T-cell (primary cell): ENCODE results near the gene GALK2. TPM values are rescaled to one million over a fixed set of nuclear protein-coding genes. Genes with fewer than 3 reads are reported as not detected.
A peak's percentile ranks its signal among the peaks of the same experiment; 100 is the strongest.

Experiments used
- ATAC-seq, 4 experiments: fragments of 200-7000 bp in 3 of 4; fragments of 150-1000 bp in 1 of 4; cut with Tn5 transposase; replicated peaks in 1 of 4; 1 replicate in 3 of 4; 2 replicates in 1 of 4; pipeline ENCODE4 v1.10.0; 2021; ENCODE audit warnings: moderate library complexity in 3 of 4, mild to moderate bottlenecking in 2 of 4, moderate number of reproducible peaks in 1 of 4
- CTCF ChIA-PET, 2 donors: fragments of 300-600 bp; sonication (Branson Sonifier 250); formaldehyde crosslinking; loops; one replicate each; lab custom pipeline; 2022; ENCODE audit warnings: antibody characterized with exemption in 2 of 2; lab: Charles Lee
- POLR2A ChIA-PET, 2 donors: fragments of 300-600 bp; sonication (Branson Sonifier 250); formaldehyde crosslinking; loops; one replicate each; lab custom pipeline; 2022; ENCODE audit warnings: antibody characterized with exemption in 2 of 2; lab: Charles Lee
- DNase-seq, 35 experiments: peaks; one replicate each; pipeline versions ENCODE4 v3.0.0 to v3.0.0-alpha.2; 2013 to 2023
- H3K27ac ChIP-seq: one replicate; pipeline ENCODE4 v1.5.1; 2013; ENCODE audit warnings: low read length
- H3K27me3 ChIP-seq, 2 experiments: replicated peaks in 1 of 2; 1 replicate in 1 of 2; 2 replicates in 1 of 2; pipeline versions ENCODE4 v1.6.1 to v1.7.0; 2013; ENCODE audit warnings: low read length in 1 of 2, mixed read lengths in 1 of 2; ENCODE audit not compliant: control insufficient read depth in 2 of 2, insufficient read depth in 2 of 2; ENCODE audit errors: extremely low read depth in 1 of 2
- H3K36me3 ChIP-seq, 2 donors: 1 replicate in 1 of 2; 2 replicates in 1 of 2; pipeline versions ENCODE4 v1.6.1 to v1.7.0; 2013; ENCODE audit warnings: low read length in 1 of 2; ENCODE audit not compliant: control insufficient read depth in 2 of 2, insufficient read depth in 1 of 2; ENCODE audit errors: extremely low read depth in 1 of 2
- H3K4me1 ChIP-seq, 2 experiments: 1 replicate in 1 of 2; 2 replicates in 1 of 2; pipeline versions ENCODE4 v1.6.1 to v1.7.0; 2013; ENCODE audit warnings: low read length in 2 of 2, mixed read lengths in 1 of 2; ENCODE audit not compliant: insufficient read depth in 2 of 2, control insufficient read depth in 1 of 2; ENCODE audit errors: extremely low read depth in 1 of 2
- H3K4me3 ChIP-seq, 2 donors: 1 replicate in 1 of 2; 2 replicates in 1 of 2; pipeline versions ENCODE4 v1.5.1 to v1.7.0; 2013; ENCODE audit warnings: mild to moderate bottlenecking in 2 of 2, low read length in 1 of 2, moderate library complexity in 1 of 2; ENCODE audit not compliant: control insufficient read depth in 1 of 2; ENCODE audit errors: extremely low read depth in 1 of 2
- H3K9me3 ChIP-seq: 2 replicates; pipeline ENCODE4 v1.7.0; 2013
- H3K27ac Mint-ChIP-seq, 2 donors: one replicate each; pipeline ENCODE4 v1.8.0; 2020 to 2021; ENCODE audit warnings: mild to moderate bottlenecking in 2 of 2, mixed read lengths in 2 of 2
- H3K27me3 Mint-ChIP-seq, 2 donors: one replicate each; pipeline ENCODE4 v1.8.0; 2021 to 2022; ENCODE audit warnings: mixed read lengths in 2 of 2
- H3K36me3 Mint-ChIP-seq: one replicate; pipeline ENCODE4 v1.8.0; 2021; ENCODE audit warnings: mixed read lengths
- H3K4me1 Mint-ChIP-seq, 3 donors: one replicate each; pipeline ENCODE4 v1.8.0; 2020 to 2022; ENCODE audit warnings: mixed read lengths in 3 of 3, mild to moderate bottlenecking in 1 of 3
- H3K4me3 Mint-ChIP-seq, 3 donors: one replicate each; pipeline ENCODE4 v1.8.0; 2020 to 2022; ENCODE audit warnings: mild to moderate bottlenecking in 3 of 3, mixed read lengths in 3 of 3, moderate library complexity in 3 of 3
- H3K9me3 Mint-ChIP-seq, 3 donors: one replicate each; pipeline ENCODE4 v1.8.0; 2020 to 2022; ENCODE audit warnings: mixed read lengths in 3 of 3
- WGBS: methylation state at CpG from one replicate; pipeline ENCODE4 v1.1.5; 2013; ENCODE audit warnings: missing lambda C conversion rate; ENCODE audit not compliant: insufficient coverage; 5-methylcytosine and 5-hydroxymethylcytosine counted together
- total RNA-seq, 35 experiments: library from RNA in 6 of 35; stranded (reverse) in 6 of 35; fragments of 120-200 nt in 1 of 35; gene quantifications; one replicate each; pipeline versions ENCODE4 v1.2.1 to v1.2.4 and lab custom pipeline; 2013 to 2026

GALK2 gene
- total RNA-seq, 5 donors from 2014 or later (not counting 1 experiment from before 2014, with no cell fraction given), result 18.5 to 26.3 (median 25.7) TPM

DNA sequence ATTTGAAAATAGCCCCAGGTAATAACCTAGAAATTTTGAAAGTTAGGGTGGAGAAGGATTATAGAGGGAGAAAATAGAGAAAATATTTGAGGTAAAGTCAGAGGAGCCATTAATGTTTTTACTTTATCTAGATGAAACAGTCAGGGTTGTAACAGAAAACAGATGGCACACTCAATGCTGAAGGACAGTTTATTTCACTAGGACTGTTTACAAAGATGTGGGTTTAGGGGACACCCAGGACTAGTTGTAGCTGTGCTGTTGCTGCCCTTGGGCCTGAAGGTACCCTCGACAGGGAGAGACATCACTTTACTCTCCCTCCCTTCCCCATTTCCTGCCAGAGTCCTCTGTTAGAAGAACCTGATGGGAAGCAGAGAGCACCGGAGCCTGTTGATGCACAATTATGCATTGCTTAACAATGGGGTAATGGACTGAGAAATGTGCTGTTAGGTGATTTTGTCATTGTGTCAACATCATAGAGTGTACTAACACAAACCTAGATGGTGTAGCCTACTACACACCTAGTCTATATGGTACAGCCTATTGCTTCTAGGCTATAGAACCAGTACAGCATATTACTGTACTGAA lies 103.8 kb downstream of the GALK2 start:
- WGBS, result no CpG with 5 or more reads among the region's 2 CpGs

DNA sequence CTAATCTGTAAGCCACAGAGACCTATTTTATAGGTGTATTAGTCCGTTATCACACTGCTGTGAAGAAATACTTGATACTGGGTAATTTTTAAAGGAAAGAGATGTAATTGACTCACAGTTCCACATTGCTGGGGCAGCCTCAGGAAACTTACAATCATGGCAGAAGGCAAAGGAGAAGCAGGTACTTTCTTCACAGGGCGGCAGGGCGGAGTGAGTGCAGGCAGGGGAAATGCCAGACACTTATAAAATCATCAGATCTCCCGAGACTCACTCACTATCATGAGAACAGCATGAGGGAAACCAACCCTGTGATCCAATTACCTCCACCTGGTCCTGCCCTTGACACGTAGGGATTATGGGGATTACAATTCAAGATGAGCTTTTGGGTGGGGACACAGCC lies 108.7 kb downstream of the GALK2 start:
- Mint-ChIP-seq H3K36me3 (peaks cover 61% of the 10 kb centered on the region), H3K9me3 (peaks cover 0 to 9% (median 0%) of the 10 kb centered on the region in 3 donors), H3K27ac (no peak overlapping the region), H3K4me1 (peaks cover 0 to 6% (median 3%) of the 10 kb centered on the region in 3 donors), H3K27me3 (no peaks in the 10 kb centered on the region), H3K4me3 (no peak overlapping the region)
- Histone ChIP-seq H3K9me3 (no peaks in the 10 kb centered on the region), H3K4me1 (no peaks in the 10 kb centered on the region), H3K27ac (no peak overlapping the region), H3K36me3 (peaks cover 0 to 22% of the 10 kb centered on the region in 2 donors), H3K4me3 (no peak overlapping the region), H3K27me3 (no peaks in the 10 kb centered on the region)
- POLR2A ChIA-PET, result no interaction called here
- no CpG with 5 or more reads among the region's 5 CpGs for WGBS
- CTCF ChIA-PET, result no interaction called here
- ATAC-seq (no peak), DNase-seq (no peak)

More for the DNA sequence above, 103.8 kb downstream of the GALK2 start:
- no peak for ATAC-seq
- Mint-ChIP-seq H3K27ac (no peak overlapping the region), H3K4me3 (no peak overlapping the region), H3K4me1 (peaks cover 0 to 6% (median 6%) of the 10 kb centered on the region in 3 donors), H3K36me3 (peaks cover 56% of the 10 kb centered on the region), H3K27me3 (no peaks in the 10 kb centered on the region), H3K9me3 (no peaks in the 10 kb centered on the region)
- Histone ChIP-seq H3K4me3 (no peak overlapping the region), H3K27me3 (no peaks in the 10 kb centered on the region), H3K9me3 (no peaks in the 10 kb centered on the region), H3K27ac (no peak overlapping the region), H3K4me1 (no peaks in the 10 kb centered on the region), H3K36me3 (peaks cover 0 to 5% of the 10 kb centered on the region in 2 donors)
- ChIA-PET CTCF (interaction anchor here in 1 of 2 donors (0.5 kb wide), 1 partner anchor 779 kb away, joined by 3 read pairs; no protein-coding TSS in a partner anchor), POLR2A (interaction anchor here (0.6 to 0.7 kb wide), 2 partner anchors 94 to 121 kb away, joined by 3 to 4 read pairs; no protein-coding TSS in a partner anchor)
- no peak for DNase-seq

- H3K4me1 ChIP-seq, result no peaks in the 10 kb centered on the region
- H3K36me3 Mint-ChIP-seq, result peaks cover 68% of the 10 kb centered on the region
Observed at GRCh38 chr15:49279521-49280456, 109.7 kb downstream of the GALK2 start.

GRCh38 chr15:49282366-49282765 lies 112.3 kb downstream of the GALK2 start:
- Histone ChIP-seq H3K27me3 (no peaks in the 10 kb centered on the region), H3K9me3 (no peaks in the 10 kb centered on the region), H3K36me3 (peaks cover 0 to 43% of the 10 kb centered on the region in 2 donors), H3K27ac (no peak overlapping the region), H3K4me1 (no peaks in the 10 kb centered on the region), H3K4me3 (no peak overlapping the region)
- DNase-seq (no peak), ATAC-seq (no peak)
- H3K9me3 Mint-ChIP-seq, result peaks cover 0 to 9% (median 0%) of the 10 kb centered on the region in 3 donors
- no peak overlapping the region for H3K27ac Mint-ChIP-seq
- H3K36me3 Mint-ChIP-seq, result peaks cover 79% of the 10 kb centered on the region
- no CpG with 5 or more reads among the region's 1 CpG for WGBS
- ChIA-PET CTCF (no interaction called here), POLR2A (no interaction called here)
- no peaks in the 10 kb centered on the region for H3K27me3 Mint-ChIP-seq
- peaks cover 0 to 21% (median 21%) of the 10 kb centered on the region in 3 donors for H3K4me1 Mint-ChIP-seq
- H3K4me3 Mint-ChIP-seq, result no peak overlapping the region

More at GRCh38 chr15:49279521-49280456, 109.7 kb downstream of the GALK2 start:
- WGBS, result 100% methylated on average over 3 of the region's 4 CpGs
- Mint-ChIP-seq H3K27me3 (no peaks in the 10 kb centered on the region), H3K4me3 (no peak overlapping the region), H3K9me3 (peaks cover 0 to 9% (median 0%) of the 10 kb centered on the region in 3 donors), H3K27ac (no peak overlapping the region), H3K4me1 (peaks cover 0 to 6% (median 3%) of the 10 kb centered on the region in 3 donors)
- no peak for DNase-seq
- ATAC-seq, result no peak
- CTCF ChIA-PET, result no interaction called here
- Histone ChIP-seq H3K4me3 (no peak overlapping the region), H3K36me3 (peaks cover 0 to 29% of the 10 kb centered on the region in 2 donors), H3K27me3 (no peaks in the 10 kb centered on the region), H3K9me3 (no peaks in the 10 kb centered on the region), H3K27ac (no peak overlapping the region)
- POLR2A ChIA-PET, result no interaction called here

DNA sequence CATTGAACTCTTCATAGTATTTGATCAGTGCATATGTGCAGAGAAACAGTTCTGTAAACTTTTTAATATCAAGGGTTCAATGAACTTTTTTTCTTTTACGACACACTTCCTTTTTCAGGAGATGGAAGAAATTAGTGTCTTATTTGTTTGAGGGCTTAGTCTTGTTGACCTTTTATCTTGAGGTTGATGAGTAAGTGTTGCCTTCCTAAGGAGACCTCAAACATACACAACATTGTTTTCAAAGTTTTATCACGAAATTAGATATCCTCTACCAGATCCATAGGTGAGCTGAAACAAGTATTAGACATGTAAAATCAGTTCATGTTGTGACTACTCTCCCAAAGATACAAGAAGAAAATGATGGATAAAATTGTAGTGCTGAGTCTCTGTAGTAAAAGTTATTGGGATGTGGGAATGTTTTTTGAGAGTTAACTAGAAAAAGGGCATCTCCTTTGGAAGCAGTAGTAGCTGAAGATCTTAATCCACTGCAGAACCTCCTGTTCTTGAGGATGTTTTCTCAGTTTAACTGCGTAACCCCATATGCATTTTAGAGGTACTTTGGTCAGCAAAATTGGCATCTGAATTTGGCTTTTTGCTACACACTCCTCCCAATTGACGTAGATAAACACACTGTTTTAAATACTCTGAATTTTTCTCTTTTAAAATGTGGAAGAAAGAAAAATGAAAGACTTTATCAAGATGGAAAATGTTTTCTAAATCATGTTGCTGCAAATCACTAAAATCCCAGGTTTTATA lies 116.8 kb downstream of the GALK2 start:
- CTCF ChIA-PET, result no interaction called here
- H3K4me1 Mint-ChIP-seq, result peaks cover 0 to 30% (median 25%) of the 10 kb centered on the region in 3 donors
- no CpG with 5 or more reads among the region's 4 CpGs for WGBS
- Histone ChIP-seq H3K4me1 (no peaks in the 10 kb centered on the region), H3K27ac (no peak overlapping the region), H3K4me3 (no peak overlapping the region), H3K27me3 (no peaks in the 10 kb centered on the region), H3K36me3 (peaks cover 0 to 43% of the 10 kb centered on the region in 2 donors), H3K9me3 (no peaks in the 10 kb centered on the region)
- DNase-seq (no peak), ATAC-seq (peak in 3 of 4 experiments; percentile 40 to 79 (median 66))
- H3K27me3 Mint-ChIP-seq, result no peaks in the 10 kb centered on the region
- H3K36me3 Mint-ChIP-seq, result peaks cover 86% of the 10 kb centered on the region
- POLR2A ChIA-PET, result no interaction called here
- peak overlapping the region; percentile 24 to 48 for H3K27ac Mint-ChIP-seq
- H3K4me3 Mint-ChIP-seq, result no peak overlapping the region
- H3K9me3 Mint-ChIP-seq, result peaks cover 0 to 3% (median 0%) of the 10 kb centered on the region in 3 donors

DNA sequence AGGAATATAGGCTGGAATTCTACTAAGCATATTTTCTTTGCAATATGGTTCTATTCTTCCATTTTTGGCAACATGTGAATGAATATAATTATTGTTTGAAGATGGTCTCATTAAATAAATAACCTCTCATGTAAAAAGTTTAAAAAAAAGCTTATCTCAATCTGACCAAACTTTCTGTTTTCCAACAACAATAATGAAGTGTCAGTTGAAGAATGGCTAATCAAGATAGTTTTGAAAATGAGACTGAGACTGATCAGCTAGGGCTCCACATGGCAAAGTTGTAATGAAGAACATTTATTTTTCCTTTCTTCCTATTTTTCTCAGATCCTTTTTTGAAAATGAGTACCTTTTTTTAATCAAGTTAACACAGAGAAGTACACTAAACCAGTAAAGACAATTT lies 117.4 kb downstream of the GALK2 start:
- DNase-seq, result no peak
- Mint-ChIP-seq H3K4me3 (no peak overlapping the region), H3K36me3 (peaks cover 86% of the 10 kb centered on the region), H3K27me3 (no peaks in the 10 kb centered on the region), H3K27ac (peak overlapping the region in 1 of 2 donors; percentile 22), H3K4me1 (peaks cover 0 to 30% (median 25%) of the 10 kb centered on the region in 3 donors), H3K9me3 (no peaks in the 10 kb centered on the region)
- Histone ChIP-seq H3K36me3 (peaks cover 0 to 43% of the 10 kb centered on the region in 2 donors), H3K27ac (no peak overlapping the region), H3K9me3 (no peaks in the 10 kb centered on the region), H3K27me3 (no peaks in the 10 kb centered on the region), H3K4me1 (no peaks in the 10 kb centered on the region), H3K4me3 (no peak overlapping the region)
- CTCF ChIA-PET, result interaction anchor here in 1 of 2 donors (0.7 kb wide), 1 partner anchor 10 kb away, joined by 3 read pairs; no protein-coding TSS in a partner anchor
- POLR2A ChIA-PET, result no interaction called here
- no peak for ATAC-seq
